SK-N-SH (cell line): ENCODE results near the gene TRPM2. TPM values are rescaled to one million over a fixed set of nuclear protein-coding genes. Genes with fewer than 3 reads are reported as not detected.

Experiments used
- CTCF ChIA-PET: fragments of 300-600, 350-600 bp; formaldehyde crosslinking; extraction: SDS; loops from one replicate; lab custom pipeline; 2021; lab: Yijun Ruan, JAX
- POLR2A ChIA-PET: fragments of 350-600 bp; sonication (Branson Sonifier 250); formaldehyde crosslinking; extraction: SDS; loops from one replicate; lab custom pipeline; 2020; ENCODE audit warnings: antibody characterized with exemption, inconsistent platforms; lab: Yijun Ruan, JAX
- DNase-seq: peaks from one replicate; pipeline ENCODE4 v3.0.0; 2012
- H2AFZ ChIP-seq: fragments of 200-600 bp; sonication (generic); 2 replicates; pipeline ENCODE4 v1.8.1; 2016; ENCODE audit warnings: antibody characterized with exemption, mild to moderate bottlenecking, low read depth
- H3F3A ChIP-seq: fragments of 200-600 bp; sonication (generic); replicated peaks from 2 replicates; pipeline ENCODE3; 2016; ENCODE audit warnings: antibody characterized with exemption, mild to moderate bottlenecking; ENCODE audit not compliant: insufficient read depth
- H3K27ac ChIP-seq, 2 experiments: fragments of 200-500 bp in 1 of 2; fragments of 200-600 bp in 1 of 2; sonication (Bioruptor generic) in 1 of 2; sonication (generic), shearing (Covaris generic) in 1 of 2; 2 replicates each; pipeline versions ENCODE4 v1.5.1 to v1.6.1; 2014 to 2016; ENCODE audit warnings: low read depth in 2 of 2, inconsistent platforms in 1 of 2, low read length in 1 of 2, mild to moderate bottlenecking in 1 of 2, mixed read lengths in 1 of 2
- H3K27me3 ChIP-seq: fragments of 200-600 bp; sonication (generic), shearing (Covaris generic); 2 replicates; pipeline ENCODE4 v1.6.1; 2016; ENCODE audit warnings: mixed run types; ENCODE audit not compliant: insufficient read depth
- H3K36me3 ChIP-seq, 2 experiments: fragments of 200-500 bp in 1 of 2; fragments of 200-600 bp in 1 of 2; sonication (Bioruptor generic) in 1 of 2; sonication (generic) in 1 of 2; replicated peaks in 1 of 2; 2 replicates each; pipeline versions ENCODE3 to v1.5.1; 2014 to 2016; ENCODE audit warnings: low read length in 1 of 2, mild to moderate bottlenecking in 1 of 2; ENCODE audit not compliant: insufficient read depth in 2 of 2, control insufficient read depth in 1 of 2
- H3K4me1 ChIP-seq, 2 experiments: fragments of 200-500 bp in 1 of 2; fragments of 200-600 bp in 1 of 2; sonication (Bioruptor generic) in 1 of 2; sonication (generic), shearing (Covaris generic) in 1 of 2; 2 replicates each; pipeline versions ENCODE4 v1.5.1 to v1.6.1; 2014 to 2016; ENCODE audit warnings: low read depth in 1 of 2, low read length in 1 of 2, mixed run types in 1 of 2; ENCODE audit not compliant: insufficient read depth in 2 of 2, control insufficient read depth in 1 of 2
- H3K4me2 ChIP-seq: fragments of 200-600 bp; sonication (generic), shearing (Covaris generic); 2 replicates; pipeline ENCODE4 v1.6.1; 2017; ENCODE audit warnings: mixed run types
- H3K4me3 ChIP-seq, 2 experiments: fragments of 200-500 bp in 1 of 2; fragments of 200-600 bp in 1 of 2; sonication (Bioruptor generic) in 1 of 2; sonication (generic), shearing (Covaris generic) in 1 of 2; 2 replicates each; pipeline versions ENCODE4 v1.5.1 to v1.8.1; 2014 to 2016; ENCODE audit warnings: low read depth in 2 of 2, inconsistent platforms in 1 of 2, low read length in 1 of 2, mild to moderate bottlenecking in 1 of 2, mixed read lengths in 1 of 2, moderate library complexity in 1 of 2
- H3K79me2 ChIP-seq: fragments of 200-600 bp; sonication (generic); 2 replicates; pipeline ENCODE4 v1.8.1; 2017; ENCODE audit warnings: mild to moderate bottlenecking; ENCODE audit not compliant: insufficient read depth
- H3K9ac ChIP-seq: fragments of 200-600 bp; sonication (generic); 2 replicates; pipeline ENCODE4 v1.6.1; 2017; ENCODE audit warnings: mixed run types
- H3K9me2 ChIP-seq: fragments of 200-600 bp; sonication (generic); 2 replicates; pipeline ENCODE4 v1.6.1; 2017; ENCODE audit warnings: mixed run types
- H3K9me3 ChIP-seq: fragments of 200-600 bp; sonication (generic); 2 replicates; pipeline ENCODE4 v1.6.1; 2017; ENCODE audit warnings: mixed run types, mild to moderate bottlenecking, moderate library complexity
- H4K20me1 ChIP-seq: fragments of 200-600 bp; sonication (generic); 2 replicates; pipeline ENCODE4 v1.6.1; 2017; ENCODE audit warnings: mild to moderate bottlenecking, mixed run types; ENCODE audit not compliant: insufficient read depth
- CTCF ChIP-seq: fragments of 200-600 bp; sonication (generic); IDR thresholded peaks from 2 replicates; pipeline ENCODE4 v1.6.1; 2017; ENCODE audit warnings: antibody characterized with exemption, mild to moderate bottlenecking, moderate library complexity
- EZH2phosphoT487 ChIP-seq: fragments of 200-600 bp; sonication (generic); IDR thresholded peaks from 2 replicates; pipeline ENCODE4 v1.6.1; 2017; ENCODE audit warnings: low read depth, mixed run types, mild to moderate bottlenecking, antibody characterized with exemption, moderate library complexity, borderline replicate concordance
- FOXJ3 ChIP-seq: sonication (generic); formaldehyde crosslinking; IDR thresholded peaks from 2 replicates; pipeline ENCODE4 v1.5.1; 2020; ENCODE audit warnings: mild to moderate bottlenecking, missing genetic modification reagents
- GABPA ChIP-seq: IDR thresholded peaks from 2 replicates; pipeline ENCODE4 v1.4.0; 2012; ENCODE audit warnings: low read depth, mild to moderate bottlenecking
- GATA2 ChIP-seq: sonication (generic); formaldehyde crosslinking; IDR thresholded peaks from 2 replicates; pipeline ENCODE4 v1.5.0; 2020; ENCODE audit warnings: mild to moderate bottlenecking, missing genetic modification reagents
- IRF3 ChIP-seq: fragments of 150-350 bp; IDR thresholded peaks from 2 replicates; pipeline ENCODE4 v1.6.1; 2016; ENCODE audit warnings: mild to moderate bottlenecking, low read depth, low read length
- JUND ChIP-seq: IDR thresholded peaks from 2 replicates; pipeline ENCODE4 v1.4.0; 2012
- MAX ChIP-seq: IDR thresholded peaks from 2 replicates; pipeline ENCODE4 v1.4.0; 2012; ENCODE audit warnings: low read depth
- MEF2A ChIP-seq: IDR thresholded peaks from 2 replicates; pipeline ENCODE4 v1.4.0; 2012; ENCODE audit warnings: low read depth, borderline replicate concordance
- MXI1 ChIP-seq: IDR thresholded peaks from 2 replicates; pipeline ENCODE4 v1.6.1; 2012; ENCODE audit warnings: mild to moderate bottlenecking, low read depth, low read length, improper control_type of control experiment
- NRF1 ChIP-seq: IDR thresholded peaks from 2 replicates; pipeline ENCODE4 v1.6.1; 2012; ENCODE audit warnings: low read depth, mild to moderate bottlenecking, low read length
- RCOR1 ChIP-seq: fragments of 150-350 bp; IDR thresholded peaks from 2 replicates; pipeline ENCODE4 v1.6.1; 2017; ENCODE audit warnings: antibody characterized with exemption, low read length
- REST ChIP-seq: IDR thresholded peaks from 2 replicates; pipeline ENCODE4 v1.6.1; 2012; ENCODE audit warnings: mild to moderate bottlenecking, low read depth, low read length, moderate library complexity
- RFX5 ChIP-seq: IDR thresholded peaks from 2 replicates; pipeline ENCODE4 v1.6.1; 2012; ENCODE audit warnings: mild to moderate bottlenecking, improper control_type of control experiment, low read length
- SIN3A ChIP-seq: IDR thresholded peaks from 2 replicates; pipeline ENCODE4 v1.6.1; 2012; ENCODE audit warnings: low read depth, mild to moderate bottlenecking, low read length, moderate library complexity, borderline replicate concordance
- TAF1 ChIP-seq: IDR thresholded peaks from 2 replicates; pipeline ENCODE4 v1.6.1; 2012; ENCODE audit warnings: low read depth, mild to moderate bottlenecking, low read length, moderate library complexity, borderline replicate concordance
- WGBS: methylation state at CpG from one replicate; pipeline ENCODE4 v1.1.6; 2017; ENCODE audit warnings: low lambda C conversion rate; 5-methylcytosine and 5-hydroxymethylcytosine counted together
- polyA plus RNA-seq, 3 experiments: library from polyadenylated mRNA; depleted of rRNA; stranded (reverse); fragments of >200 nt; gene quantifications; 2 replicates each; pipeline ENCODE4 v1.2.3, GENCODE V29; 2012

The TRPM2 gene
- polyA plus RNA-seq, 1 of the 3 experiments (the other 2 are of a cell fraction): not detected

DNA sequence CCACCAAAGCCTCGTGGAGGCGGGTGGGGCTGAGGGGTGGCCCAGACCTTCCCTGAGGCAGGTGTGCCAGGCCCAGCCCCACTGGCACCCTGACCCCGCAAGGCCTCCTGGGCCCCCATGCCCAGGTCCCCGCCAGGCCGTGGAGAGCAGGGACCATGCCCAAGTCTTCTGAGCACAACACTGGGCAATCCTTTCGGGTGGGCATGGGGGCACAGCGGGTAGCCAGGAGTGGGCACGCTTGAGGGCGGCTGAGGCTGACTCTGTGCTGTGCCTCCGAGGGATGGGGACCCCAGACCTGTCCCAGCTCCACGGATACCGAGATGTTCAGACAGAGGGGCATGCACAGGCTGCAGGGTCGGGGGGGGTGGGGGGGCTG, 27.2 kb upstream of the TRPM2 start:
- WGBS: 100% methylated on average over 2 of the region's 13 CpGs
- H4K20me1 ChIP-seq: no peaks in the 10 kb centered on the region
- H3K36me3 ChIP-seq: peaks cover 0 to 40% of the 10 kb centered on the region in 2 experiments
- no peaks in the 10 kb centered on the region for H3K27me3 ChIP-seq
- ChIA-PET CTCF (interaction anchor here (1.1 to 1.6 kb wide), 2 partner anchors 22 to 29 kb away, joined by 3 to 6 read pairs; no protein-coding TSS in a partner anchor), POLR2A (no interaction called here)
- H3K4me2 ChIP-seq: no peak overlapping the region
- H3F3A ChIP-seq: no peaks in the 10 kb centered on the region
- no peak overlapping the region for H3K27ac ChIP-seq
- TF ChIP-seq NRF1 (no peak), IRF3 (no peak), MEF2A (no peak), CTCF (no peak), JUND (no peak), RFX5 (no peak), MXI1 (no peak), GABPA (no peak), RCOR1 (no peak), GATA2 (CRISPR knock-in tag) (no peak), FOXJ3 (CRISPR knock-in tag) (no peak), EZH2phosphoT487 (no peak), SIN3A (no peak), TAF1 (no peak), MAX (no peak), REST (no peak)
- H3K4me1 ChIP-seq: peaks cover 0 to 11% of the 10 kb centered on the region in 2 experiments; a peak in 1 of 4 replicates
- no peaks in the 10 kb centered on the region for H3K79me2 ChIP-seq
- H3K9me2 ChIP-seq: no peaks in the 10 kb centered on the region
- H3K4me3 ChIP-seq: no peak overlapping the region
- no peak for DNase-seq
- no peak overlapping the region for H2AFZ ChIP-seq
- no peak overlapping the region for H3K9ac ChIP-seq
- no peaks in the 10 kb centered on the region for H3K9me3 ChIP-seq
